ENCODE measurements around the gene DOCK6.
A peak's percentile ranks its signal among the peaks of the same experiment; 100 is the strongest.

Gene DOCK6

DNA sequence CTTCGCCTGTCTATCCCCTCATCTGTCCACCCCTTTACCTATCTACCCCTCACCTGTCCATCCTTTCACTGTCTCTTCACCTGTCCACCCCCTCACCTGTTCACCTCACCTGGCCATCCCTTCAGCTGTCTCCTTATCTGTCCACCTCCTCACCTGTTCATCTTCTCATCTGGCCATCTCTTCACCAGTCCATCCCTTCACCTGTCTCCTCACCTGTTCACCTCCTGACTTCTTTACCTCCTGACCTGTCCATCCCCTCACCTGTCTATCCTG lies 51.7 kb downstream of the DOCK6 start:
- no peak for DNase-seq

- DNase-seq = no peak
These were observed 52.3 kb downstream of the DOCK6 start for GRCh38 chr19:11209839-11210655.

DNA sequence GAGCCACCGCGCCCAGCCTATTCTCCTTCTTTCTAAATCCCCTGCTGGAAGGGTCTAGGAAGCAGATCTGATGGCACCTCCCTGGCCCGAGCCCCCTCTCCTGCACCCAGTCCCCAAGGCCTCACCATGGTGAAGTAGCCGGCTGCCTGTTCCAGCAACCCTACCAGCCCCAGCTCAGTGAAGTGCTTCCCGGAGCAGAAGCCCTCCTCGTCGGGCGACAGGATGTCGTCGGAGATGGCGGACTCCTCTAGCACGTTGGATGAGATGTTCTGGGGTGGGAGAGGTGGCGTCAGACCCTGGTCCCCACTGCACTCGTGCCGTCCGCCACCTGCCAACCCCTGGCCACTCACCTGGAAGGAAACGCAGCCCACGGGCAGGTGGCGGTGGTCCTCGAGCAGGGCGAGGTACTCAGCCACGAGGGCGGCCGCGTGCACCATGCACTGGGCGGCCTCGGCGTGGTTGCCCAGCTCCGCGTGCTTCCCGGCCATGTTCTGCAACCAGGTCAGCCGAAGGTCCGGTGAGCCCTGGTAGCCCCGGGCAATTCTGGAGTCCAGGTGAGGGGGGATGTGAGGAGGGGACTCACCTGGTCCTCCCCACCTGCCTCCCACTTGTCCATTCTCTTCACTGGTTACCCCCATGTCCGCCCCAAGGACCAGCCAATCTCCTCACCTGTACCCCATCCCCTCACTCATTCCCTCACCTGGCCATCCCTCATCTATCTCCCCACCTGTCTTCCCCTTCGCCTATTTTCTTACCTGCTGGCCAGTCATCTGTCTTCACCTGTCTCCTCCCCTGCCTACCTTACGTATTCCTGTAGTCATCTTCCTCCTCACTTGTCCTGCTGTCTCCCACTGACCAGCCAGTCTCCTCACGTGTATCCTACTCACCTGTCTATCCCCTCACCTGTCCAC lies 53.5 kb downstream of the DOCK6 start:
- peak; percentile 19 for DNase-seq

- DNase-seq = no peak
These were observed 56.3 kb downstream of the DOCK6 start for GRCh38 chr19:11205939-11206570.

DNA sequence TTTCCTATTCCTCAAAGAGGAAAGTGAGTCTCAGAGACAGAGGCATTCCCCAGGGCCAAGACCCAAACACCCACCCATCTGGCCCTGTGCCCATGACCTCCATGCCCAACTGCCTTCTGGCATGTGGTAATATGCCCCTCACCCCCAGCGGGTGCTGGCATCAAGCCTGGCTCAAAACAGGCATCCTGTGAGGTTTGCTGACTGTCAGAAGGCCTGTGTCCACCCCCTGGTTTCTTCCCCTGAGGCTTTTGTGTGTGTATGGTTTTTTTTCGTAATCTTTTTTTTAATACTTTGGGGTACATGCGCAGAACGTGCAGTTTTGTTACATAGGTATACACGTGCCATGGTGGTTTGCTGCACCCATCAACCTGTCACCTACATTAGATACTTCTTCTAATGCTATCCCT lies 57.4 kb downstream of the DOCK6 start:
- no peak for DNase-seq

GRCh38 chr19:11204076-11204602 lies 58.2 kb downstream of the DOCK6 start:
- no peak for DNase-seq

- peak; percentile 64 for DNase-seq
These were observed 58.9 kb downstream of the DOCK6 start for GRCh38 chr19:11203194-11204075.

- no peak for DNase-seq
These were observed 59.7 kb downstream of the DOCK6 start for GRCh38 chr19:11202488-11203193.

DNA sequence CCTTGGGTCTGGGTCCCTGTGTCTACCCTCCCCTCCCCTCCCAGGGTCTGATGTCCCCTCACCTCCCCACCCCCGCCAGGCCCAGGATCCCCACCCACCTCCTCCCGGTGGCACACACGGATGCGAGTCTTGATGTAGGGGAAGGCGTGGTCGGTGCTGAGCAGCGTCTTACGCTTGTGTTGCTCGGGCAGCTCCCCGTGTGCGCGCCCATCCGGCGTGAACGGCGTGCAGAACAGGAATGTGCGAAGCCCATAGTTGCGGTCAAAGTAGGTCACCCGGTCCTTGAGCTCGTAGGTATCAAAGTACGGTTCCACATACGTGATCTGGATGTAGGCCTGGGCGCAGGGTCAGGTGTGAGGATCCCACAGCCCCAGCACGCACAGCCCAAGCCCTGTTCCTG lies 60.5 kb downstream of the DOCK6 start:
- DNase-seq = no peak

DNA sequence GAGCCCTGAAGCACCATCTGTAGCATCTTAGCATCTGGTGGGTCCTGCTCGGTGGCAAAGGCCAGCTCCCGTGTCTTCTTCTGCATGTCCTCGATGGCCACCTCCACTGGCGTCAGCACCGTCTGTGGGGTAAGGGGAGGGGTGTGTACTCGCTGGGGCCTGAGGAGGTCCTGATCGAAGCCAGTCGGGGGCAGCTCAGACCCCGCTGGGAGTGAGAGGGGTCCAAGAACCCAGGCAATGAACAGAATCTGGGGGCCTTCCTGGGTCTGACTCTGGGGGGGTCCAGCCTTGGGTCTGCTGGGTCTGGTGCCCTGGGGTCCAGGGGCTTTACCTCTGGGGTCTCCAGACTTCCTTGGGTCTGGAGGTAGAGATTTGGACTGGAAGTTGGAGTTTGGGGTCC lies 61.4 kb downstream of the DOCK6 start:
- no peak for DNase-seq

GRCh38 chr19:11200015-11200574 lies 62.2 kb downstream of the DOCK6 start:
- DNase-seq = no peak

GRCh38 chr19:11199517-11199916 lies 62.8 kb downstream of the DOCK6 start:
- no peak for DNase-seq

DNA sequence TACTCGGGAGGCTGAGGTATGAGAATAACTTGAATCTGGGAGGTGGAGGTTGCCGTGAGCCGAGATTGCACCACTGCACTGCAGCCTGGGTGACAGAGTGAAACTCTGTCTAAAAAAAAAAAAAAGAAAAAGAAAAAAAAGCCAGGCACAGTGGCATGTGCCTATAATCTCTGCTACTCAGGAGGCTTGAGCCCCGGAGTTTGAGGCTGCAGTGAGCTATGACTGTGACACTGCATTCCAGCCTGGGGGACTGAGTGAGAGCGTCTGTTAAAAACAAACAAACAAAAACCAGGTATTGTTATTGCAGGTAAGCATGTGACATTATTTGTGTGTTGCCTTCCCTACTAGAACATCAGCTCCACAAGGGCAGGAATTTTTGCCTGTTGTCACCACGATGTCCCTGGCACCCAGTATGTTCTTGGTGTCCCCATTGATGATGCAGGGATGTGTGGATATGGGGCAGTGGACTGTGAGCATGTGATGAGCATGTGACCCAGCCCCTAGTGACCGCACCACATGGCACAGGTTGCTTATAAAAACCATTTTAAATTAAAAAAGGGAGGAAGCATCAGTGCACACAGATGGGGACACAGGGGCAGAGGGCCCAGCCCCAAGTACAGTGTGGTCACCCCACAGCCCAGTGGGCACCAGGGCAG lies 63.4 kb downstream of the DOCK6 start:
- DNase-seq = no peak

GRCh38 chr19:11198175-11198534 lies 64.2 kb downstream of the DOCK6 start:
- no peak for DNase-seq

DNA sequence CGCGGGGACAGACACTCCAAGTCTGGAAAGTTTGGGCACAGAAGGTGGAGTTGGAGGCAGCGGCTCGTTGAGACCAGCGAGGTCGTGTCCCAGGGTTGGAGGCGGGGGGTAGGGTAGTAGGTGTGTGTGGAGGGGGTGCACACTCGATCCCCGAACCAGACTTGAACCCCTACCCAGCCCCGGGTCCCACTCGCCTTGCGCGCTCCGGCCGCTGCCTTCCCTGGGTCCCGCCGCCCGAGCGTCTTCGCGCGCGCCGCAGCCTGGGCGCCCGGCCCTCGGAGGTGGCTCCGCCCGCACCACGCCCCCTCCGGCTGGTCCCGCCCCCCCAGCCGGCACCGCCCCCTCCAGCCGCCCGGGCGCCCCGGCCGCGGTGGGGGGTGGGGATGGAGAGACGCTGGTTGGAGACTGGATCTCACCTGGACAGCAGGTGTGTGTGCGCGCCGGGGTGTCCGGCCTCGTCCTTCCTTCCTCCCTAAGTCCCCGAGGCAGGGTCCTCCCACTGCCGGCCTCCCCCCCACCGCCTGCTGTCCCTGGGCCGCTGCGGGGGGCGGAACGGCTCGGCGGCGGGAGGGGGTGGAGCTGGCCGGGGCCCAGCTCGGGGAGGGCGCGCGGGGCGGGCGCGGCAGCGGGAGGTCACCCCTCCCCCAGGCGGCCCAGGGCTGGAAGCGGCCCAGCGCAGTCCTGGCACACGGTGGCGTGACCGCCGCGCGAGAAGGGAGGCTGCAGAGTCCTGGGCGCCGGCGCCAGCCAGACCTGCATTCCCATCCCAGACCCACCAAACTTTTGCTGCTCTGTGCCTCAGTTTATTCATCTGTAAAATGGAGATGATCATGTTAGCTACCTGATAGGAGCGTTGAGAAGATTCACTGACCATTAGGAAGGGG lies 64.8 kb downstream of the DOCK6 start, which contains the start of gene KANK2:
Gene KANK2, minus strand, starts transcription at position 255 of the 884 bp plus-strand sequence. CDS start 3,034 bp downstream, outside the sequence.
- DNase-seq = peak; percentile 75

- DNase-seq = peak; percentile 28
These were observed 65.7 kb downstream of the DOCK6 start for GRCh38 chr19:11196406-11197287.

DNA sequence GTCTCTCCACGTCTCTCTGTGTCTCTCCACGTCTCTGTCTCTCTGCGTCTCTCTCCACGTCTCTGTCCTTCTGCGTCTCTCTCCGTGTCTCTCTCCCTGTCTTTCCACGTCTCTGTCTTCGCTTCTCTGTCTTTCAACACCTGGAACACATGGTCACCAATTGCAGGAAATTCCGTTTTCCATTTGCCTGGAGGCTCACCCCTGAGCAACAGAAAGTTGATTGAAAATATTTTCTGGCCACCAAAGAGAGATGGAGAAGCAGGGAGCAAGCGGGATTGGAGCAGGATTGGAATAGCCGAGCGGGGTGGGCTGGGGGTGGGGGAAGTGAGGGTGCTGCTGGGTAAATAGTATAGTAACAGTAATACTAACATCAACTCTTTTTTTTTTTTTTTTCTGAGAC lies 66.6 kb downstream of the DOCK6 start:
- no peak for DNase-seq
